Nephron (organoid): ENCODE data around the gene KIAA1671.
A peak's percentile ranks its signal among the peaks of the same experiment; 100 is the strongest.

Source experiments
- H3K27ac Mint-ChIP-seq, 3 experiments: 2 replicates each; pipeline ENCODE4 v1.8.0; 2020; ENCODE audit warnings: mixed read lengths in 3 of 3, mild to moderate bottlenecking in 2 of 3, moderate library complexity in 1 of 3
- H3K27me3 Mint-ChIP-seq: 2 replicates; pipeline ENCODE4 v1.8.0; 2021; ENCODE audit warnings: low read depth, mild to moderate bottlenecking, moderate library complexity, mixed read lengths
- H3K36me3 Mint-ChIP-seq: 2 replicates; pipeline ENCODE4 v1.8.0; 2020; ENCODE audit warnings: low read depth, mixed read lengths
- H3K4me1 Mint-ChIP-seq: 2 replicates; pipeline ENCODE4 v1.8.0; 2020; ENCODE audit warnings: mixed read lengths
- H3K4me3 Mint-ChIP-seq, 3 experiments: 2 replicates each; pipeline ENCODE4 v1.8.0; 2020; ENCODE audit warnings: mild to moderate bottlenecking in 3 of 3, mixed read lengths in 3 of 3, moderate library complexity in 2 of 3
- H3K9me3 Mint-ChIP-seq: 2 replicates; pipeline ENCODE4 v1.8.0; 2020; ENCODE audit warnings: mixed read lengths
- CTCF ChIP-seq, 3 experiments: fragments of 200-600 bp; sonication (generic); IDR thresholded peaks; one replicate each; pipeline ENCODE4 v1.5.0; 2021; ENCODE audit warnings: antibody characterized with exemption in 3 of 3; ENCODE audit not compliant: unreplicated experiment in 3 of 3

The KIAA1671 gene

GRCh38 chr22:25113316-25113721, 160.8 kb downstream of the KIAA1671 start:
- H3K4me3 Mint-ChIP-seq = peak overlapping the region; percentile 86 to 91 (median 88)
- peaks cover 4% of the 10 kb centered on the region for H3K27me3 Mint-ChIP-seq
- H3K27ac Mint-ChIP-seq = peak overlapping the region; percentile 86 to 94 (median 94)
- no peak for TF ChIP-seq CTCF (IDR thresholded peaks at IDR 0.05; ENCODE audit: unreplicated experiment in 3 of 3)
- H3K4me1 Mint-ChIP-seq = peaks cover 52% of the 10 kb centered on the region
- H3K36me3 Mint-ChIP-seq = no peaks in the 10 kb centered on the region
- H3K9me3 Mint-ChIP-seq = no peaks in the 10 kb centered on the region

- H3K27me3 Mint-ChIP-seq = peaks cover 7% of the 10 kb centered on the region
- H3K36me3 Mint-ChIP-seq = no peaks in the 10 kb centered on the region
- H3K9me3 Mint-ChIP-seq = no peaks in the 10 kb centered on the region
- peak overlapping the region; percentile 8 to 91 (median 40) for H3K4me3 Mint-ChIP-seq
- H3K27ac Mint-ChIP-seq = peak overlapping the region in 2 of 3 experiments; percentile 47 to 60
- peaks cover 65% of the 10 kb centered on the region for H3K4me1 Mint-ChIP-seq
- no peak for TF ChIP-seq CTCF (IDR thresholded peaks at IDR 0.05; ENCODE audit: unreplicated experiment in 3 of 3)
These were observed 162.2 kb downstream of the KIAA1671 start for GRCh38 chr22:25114369-25115362.

- H3K27me3 Mint-ChIP-seq = peaks cover 3% of the 10 kb centered on the region
- peak overlapping the region; percentile 91 to 93 (median 91) for H3K27ac Mint-ChIP-seq
- peaks cover 54% of the 10 kb centered on the region for H3K4me1 Mint-ChIP-seq
- no peak for TF ChIP-seq CTCF (IDR thresholded peaks at IDR 0.05; ENCODE audit: unreplicated experiment in 3 of 3)
- peak overlapping the region in 1 of 3 experiments; percentile 28 for H3K4me3 Mint-ChIP-seq
- peaks cover 10% of the 10 kb centered on the region for H3K36me3 Mint-ChIP-seq
- H3K9me3 Mint-ChIP-seq = peaks cover 3% of the 10 kb centered on the region
These were observed 167.1 kb downstream of the KIAA1671 start for GRCh38 chr22:25119609-25120008.

GRCh38 chr22:25120093-25120561, 167.6 kb downstream of the KIAA1671 start:
- H3K9me3 Mint-ChIP-seq = peaks cover 3% of the 10 kb centered on the region
- peak overlapping the region in 1 of 3 experiments; percentile 54 for H3K4me3 Mint-ChIP-seq
- peak overlapping the region; percentile 91 to 93 (median 91) for H3K27ac Mint-ChIP-seq
- peaks cover 3% of the 10 kb centered on the region for H3K27me3 Mint-ChIP-seq
- TF ChIP-seq CTCF (IDR thresholded peaks at IDR 0.05; ENCODE audit: unreplicated experiment in 3 of 3) = no peak
- H3K36me3 Mint-ChIP-seq = peaks cover 10% of the 10 kb centered on the region
- H3K4me1 Mint-ChIP-seq = peaks cover 49% of the 10 kb centered on the region

GRCh38 chr22:25120761-25121212, 168.3 kb downstream of the KIAA1671 start:
- Mint-ChIP-seq H3K27me3 (peaks cover 3% of the 10 kb centered on the region), H3K9me3 (peaks cover 3% of the 10 kb centered on the region), H3K4me3 (peak overlapping the region in 1 of 3 experiments; percentile 54), H3K36me3 (peaks cover 10% of the 10 kb centered on the region), H3K4me1 (peaks cover 50% of the 10 kb centered on the region), H3K27ac (peak overlapping the region; percentile 91 to 93 (median 91))
- TF ChIP-seq CTCF (IDR thresholded peaks at IDR 0.05; ENCODE audit: unreplicated experiment in 3 of 3) = no peak
